Measurements from ENCODE around the gene ITIH2. TPM values are rescaled to one million over a fixed set of nuclear protein-coding genes. Genes with fewer than 3 reads are reported as not detected.

The ITIH2 gene
- total and polyA plus RNA-seq, 4 donors: 261 to 1,345 (median 532) TPM

- H3K27me3 ChIP-seq (ENCODE audit: control insufficient read depth in 4 of 4, insufficient read depth in 4 of 4, low read length in 3 of 4): no peaks in the 10 kb centered on the region
- H3K27ac ChIP-seq (ENCODE audit: low read depth in 1 of 2, low read length in 2 of 2): no peak overlapping the region
- H3K36me3 ChIP-seq (ENCODE audit: control insufficient read depth in 4 of 4, insufficient read depth in 3 of 4, low read depth in 1 of 4, low read length in 3 of 4): peaks cover 22 to 59% (median 50%) of the 10 kb centered on the region in 4 donors
- TF ChIP-seq ATF3 (IDR thresholded peaks at IDR 0.05) (no peak), NR2F2 (IDR thresholded peaks at IDR 0.05) (no peak), FOXA2 (IDR thresholded peaks at IDR 0.05) (no peak), JUND (IDR thresholded peaks at IDR 0.05) (no peak), YY1 (IDR thresholded peaks at IDR 0.05) (no peak), SP1 (IDR thresholded peaks at IDR 0.05) (no peak), GABPA (IDR thresholded peaks at IDR 0.05 in 1 of 2, conservative IDR thresholded peaks at IDR 0.05 in 1 of 2) (no peak), HNF4A (conservative IDR thresholded peaks at IDR 0.05) (no peak), ZBTB33 (IDR thresholded peaks at IDR 0.05) (no peak), FOXA1 (IDR thresholded peaks at IDR 0.05) (no peak), RXRA (IDR thresholded peaks at IDR 0.05) (no peak), TAF1 (conservative IDR thresholded peaks at IDR 0.05) (no peak), CTCF (IDR thresholded peaks at IDR 0.05; ENCODE audit: low read depth, low read length, missing input control) (no peak), REST (IDR thresholded peaks at IDR 0.05) (no peak), HNF4G (IDR thresholded peaks at IDR 0.05) (no peak), RAD21 (IDR thresholded peaks at IDR 0.05) (no peak), EGR1 (IDR thresholded peaks at IDR 0.05; ENCODE audit: low read depth in 2 of 2) (no peak), MAX (IDR thresholded peaks at IDR 0.05) (no peak)
- H3K4me3 ChIP-seq (ENCODE audit: low read depth in 1 of 3, low read length in 3 of 3): no peak overlapping the region
- H3K9ac ChIP-seq (ENCODE audit: low read depth in 1 of 2, low read length in 2 of 2): no peak overlapping the region
- H3K4me1 ChIP-seq (ENCODE audit: control insufficient read depth in 4 of 4, insufficient read depth in 4 of 4, low read length in 3 of 4): no peaks in the 10 kb centered on the region
- 89% methylated on average over 13 of the region's 13 CpGs for WGBS
- DNase-seq (ENCODE audit: low spot score): no peak
- no peaks in the 10 kb centered on the region for H3K9me3 ChIP-seq (ENCODE audit: control insufficient read depth in 4 of 4, low read length in 3 of 4)
These were observed 31.7 kb downstream of the ITIH2 start for GRCh38 chr10:7734821-7735220.

All from liver (tissue), 9 donors.